HepG2 (cell line): ENCODE measurements around the gene SLC45A2. TPM values are rescaled to one million over a fixed set of nuclear protein-coding genes. Genes with fewer than 3 reads are reported as not detected.

Source experiments
- ATAC-seq: fragments of 200-7000 bp; cut with Tn5 transposase; 3 replicates; pipeline ENCODE4 v1.9.1; 2020; ENCODE audit warnings: mild to moderate bottlenecking, moderate library complexity
- BruUV-seq: library from RNA; stranded (reverse); fragments of 400-500 nt; replicated peaks from 2 replicates; lab custom pipeline; 2021; lab: Mats Ljungman, UMichigan
- CTCF ChIA-PET: fragments of 300-600 bp; formaldehyde crosslinking; extraction: SDS; loops from one replicate; lab custom pipeline; 2021; ENCODE audit warnings: low total read pairs, inconsistent platforms, low intra/inter-chr PET ratio; lab: Yijun Ruan, JAX
- POLR2A ChIA-PET: fragments of 350-600 bp; sonication (Branson Sonifier 250); formaldehyde crosslinking; loops from one replicate; lab custom pipeline; 2020; ENCODE audit warnings: antibody characterized with exemption, inconsistent platforms; lab: Yijun Ruan, JAX
- DNase-seq: peaks from one replicate; pipeline ENCODE4 v3.0.0-alpha.2; 2015; ENCODE audit warnings: low spot score
- FAIRE-seq: peaks from 3 replicates; lab custom pipeline; 2011; peaks lifted over from hg19 to GRCh38; lab: Jason Lieb, UNC
- H2AFZ ChIP-seq: one replicate; pipeline ENCODE4 v1.6.1; 2011; ENCODE audit warnings: low read length, inconsistent platforms
- H3K27ac ChIP-seq: fragments of 300-600 bp; 3 replicates; pipeline ENCODE4 v1.8.0; 2011; ENCODE audit warnings: mixed run types, mild to moderate bottlenecking, mixed read lengths, low read length, inconsistent platforms; ENCODE audit not compliant: insufficient read depth; ENCODE audit errors: extremely low read length
- H3K27me3 ChIP-seq, 2 experiments: fragments of 200-600 bp in 1 of 2; 2 replicates in 1 of 2; 3 replicates in 1 of 2; pipeline versions ENCODE4 v1.6.0 to v1.8.0; 2011; ENCODE audit warnings: low read length in 2 of 2, mild to moderate bottlenecking in 2 of 2, moderate library complexity in 2 of 2, inconsistent platforms in 1 of 2; ENCODE audit not compliant: insufficient read depth in 2 of 2, control insufficient read depth in 1 of 2
- H3K36me3 ChIP-seq, 2 experiments: fragments of 200-600 bp in 1 of 2; replicated peaks in 1 of 2; 2 replicates in 1 of 2; 3 replicates in 1 of 2; pipeline versions ENCODE4 v1.5.1 to v1.8.0; 2011; ENCODE audit warnings: low read length in 2 of 2, inconsistent platforms in 1 of 2; ENCODE audit not compliant: insufficient read depth in 2 of 2, control insufficient read depth in 1 of 2
- H3K4me1 ChIP-seq: 2 replicates; pipeline ENCODE4 v1.5.1; 2012; ENCODE audit warnings: low read length, inconsistent platforms; ENCODE audit not compliant: insufficient read depth
- H3K4me2 ChIP-seq: 2 replicates; pipeline ENCODE4 v1.6.0; 2011; ENCODE audit warnings: low read depth, low read length, inconsistent platforms
- H3K4me3 ChIP-seq, 3 experiments: fragments of 200-600 bp in 1 of 3; sonication (generic), shearing (Covaris generic) in 1 of 3; replicated peaks in 1 of 3; 2 replicates each; pipeline ENCODE4 v1.5.1; 2011 to 2016; ENCODE audit warnings: low read length in 3 of 3, inconsistent platforms in 2 of 3, low read depth in 2 of 3, mild to moderate bottlenecking in 2 of 3, control low read depth in 1 of 3, mixed read lengths in 1 of 3; ENCODE audit not compliant: insufficient read depth in 1 of 3
- H3K79me2 ChIP-seq: one replicate; pipeline ENCODE4 v1.6.1; 2011; ENCODE audit warnings: low read length, inconsistent platforms; ENCODE audit not compliant: insufficient read depth
- H3K9ac ChIP-seq: 2 replicates; pipeline ENCODE4 v1.6.0; 2011; ENCODE audit warnings: mild to moderate bottlenecking, low read depth, low read length, inconsistent platforms; ENCODE audit not compliant: insufficient read depth
- H3K9me3 ChIP-seq: 2 replicates; pipeline ENCODE4 v1.5.1; 2012; ENCODE audit warnings: mild to moderate bottlenecking, low read length
- H4K20me1 ChIP-seq: 2 replicates; pipeline ENCODE4 v1.6.0; 2011; ENCODE audit warnings: inconsistent platforms, mild to moderate bottlenecking, low read length, moderate library complexity; ENCODE audit not compliant: insufficient read depth
- ATAD3A ChIP-seq: sonication (generic); formaldehyde crosslinking; IDR thresholded peaks from 2 replicates; pipeline ENCODE4 v1.4.0; 2020; ENCODE audit warnings: missing genetic modification reagents
- IRF9 ChIP-seq: sonication (generic); formaldehyde crosslinking; IDR thresholded peaks from 2 replicates; pipeline ENCODE4 v1.8.0; 2022; ENCODE audit warnings: missing genetic modification reagents, mild to moderate bottlenecking, borderline replicate concordance
- PAWR ChIP-seq: sonication (generic); formaldehyde crosslinking; IDR thresholded peaks from 2 replicates; pipeline ENCODE4 v1.4.0; 2020; ENCODE audit warnings: missing genetic modification reagents, mild to moderate bottlenecking, borderline replicate concordance
- RFXAP ChIP-seq: sonication (generic); formaldehyde crosslinking; IDR thresholded peaks from 2 replicates; pipeline ENCODE4 v1.4.0; 2020; ENCODE audit warnings: missing genetic modification reagents, borderline replicate concordance
- TFAP4 ChIP-seq: sonication (generic); IDR thresholded peaks from 2 replicates; pipeline ENCODE4 v1.6.1; 2016; ENCODE audit warnings: low read depth, borderline replicate concordance
- ZBTB1 ChIP-seq: sonication (generic); formaldehyde crosslinking; IDR thresholded peaks from 2 replicates; pipeline ENCODE4 v1.4.0; 2020; ENCODE audit warnings: missing genetic modification reagents, borderline replicate concordance
- ZBTB37 ChIP-seq: sonication (generic); formaldehyde crosslinking; IDR thresholded peaks from 2 replicates; pipeline ENCODE4 v1.4.0; 2020; ENCODE audit warnings: mild to moderate bottlenecking, missing genetic modification reagents
- ZNF530 ChIP-seq: sonication (generic); formaldehyde crosslinking; IDR thresholded peaks from 2 replicates; pipeline ENCODE4 v1.5.0; 2020; ENCODE audit warnings: low read depth, mild to moderate bottlenecking, missing genetic modification reagents
- ZNF549 ChIP-seq: sonication (generic); formaldehyde crosslinking; IDR thresholded peaks from 2 replicates; pipeline ENCODE4 v1.5.0; 2020; ENCODE audit warnings: missing genetic modification reagents
- ZNF564 ChIP-seq: sonication (generic); formaldehyde crosslinking; IDR thresholded peaks from 2 replicates; pipeline ENCODE4 v1.8.1; 2023; ENCODE audit warnings: mild to moderate bottlenecking, missing genetic modification reagents
- WGBS: methylation state at CpG from one replicate; pipeline ENCODE4 v1.1.6; 2017; ENCODE audit warnings: low lambda C conversion rate; 5-methylcytosine and 5-hydroxymethylcytosine counted together
- in situ Hi-C: cut with HindIII; loops from 2 replicates; pipeline ENCODE4 v1.10.0; 2017; ENCODE audit warnings: low pct_unique_long_range_greater_than_20kb; ENCODE audit not compliant: extremely low pct_ligation_motif_present
- intact Hi-C: fragments of 100-400 bp; cut with micrococcal nuclease; formaldehyde crosslinking; loops from one replicate; pipeline ENCODE4 v1.10.0; 2022; ENCODE audit not compliant: unreplicated experiment
- polyA plus RNA-seq, 8 experiments: library from polyadenylated mRNA; depleted of rRNA in 3 of 8; stranded (reverse) in 7 of 8; unstranded in 1 of 8; fragments of >200 nt; fragmentation: Illumina TruSeq in 4 of 8; extraction: Trizol in 4 of 8; gene quantifications; 2 replicates each; pipeline versions ENCODE4 v1.2.1 to v1.2.3, GENCODE V29; 2011 to 2016; ENCODE audit warnings: low read depth in 4 of 8, missing spikeins in 1 of 8, mixed read lengths in 1 of 8; ENCODE audit not compliant: insufficient read depth in 1 of 8
- total RNA-seq, 5 experiments: library from RNA; depleted of rRNA; stranded (reverse); fragments of >200 nt; fragmentation: Illumina TruSeq; extraction: Trizol; gene quantifications; 2 replicates each; pipeline ENCODE4 v1.2.3, GENCODE V29; 2016; ENCODE audit warnings: low read depth in 1 of 5

SLC45A2 gene
- total and polyA plus RNA-seq, 2 of the 13 experiments (the other 11 are each of a cell fraction or from before 2014, with no cell fraction given), result 0.22 to 0.24 TPM

GRCh38 chr5:34013547-34013946 is 29.1 kb upstream of the SLC45A2 start:
- H3K4me1 ChIP-seq, result peaks cover 37% of the 10 kb centered on the region
- POLR2A ChIA-PET, result no interaction called here
- no peak overlapping the region for H3K9ac ChIP-seq
- no peak overlapping the region for H2AFZ ChIP-seq
- H3K27me3 ChIP-seq, result no peaks in the 10 kb centered on the region
- no TSS peak for BruUV-seq
- H3K36me3 ChIP-seq, result no peaks in the 10 kb centered on the region; a peak in 1 of 5 replicates
- 82% methylated on average over 3 of the region's 3 CpGs for WGBS
- H3K4me3 ChIP-seq, result no peak overlapping the region
- H3K9me3 ChIP-seq, result no peaks in the 10 kb centered on the region
- intact Hi-C loops, result no loop called here
- no peak overlapping the region for H3K27ac ChIP-seq
- FAIRE-seq, result no peak
- no peak for ATAC-seq
- H4K20me1 ChIP-seq, result no peaks in the 10 kb centered on the region
- peak; percentile 86 for TF ChIP-seq ZNF564
- TF ChIP-seq ZBTB1, result no peak
- no peak overlapping the region for H3K4me2 ChIP-seq
- no peaks in the 10 kb centered on the region for H3K79me2 ChIP-seq
- no peak for DNase-seq
- CTCF ChIA-PET, result no interaction called here
- in situ Hi-C loops, result no loop called here

GRCh38 chr5:34012791-34013190 is 28.3 kb upstream of the SLC45A2 start:
- POLR2A ChIA-PET, result no interaction called here
- intact Hi-C loops, result no loop called here
- peaks cover 38% of the 10 kb centered on the region for H3K4me1 ChIP-seq
- BruUV-seq, result no TSS peak
- H3K27me3 ChIP-seq, result no peaks in the 10 kb centered on the region
- no peak for TF ChIP-seq PAWR (CRISPR knock-in tag)
- TF ChIP-seq ZBTB37 (CRISPR knock-in tag), result no peak
- no peak for TF ChIP-seq ATAD3A (CRISPR knock-in tag)
- TF ChIP-seq TFAP4, result no peak
- TF ChIP-seq ZNF530 (CRISPR knock-in tag), result no peak
- no peak for TF ChIP-seq IRF9 (CRISPR knock-in tag)
- TF ChIP-seq ZNF549, result no peak
- TF ChIP-seq RFXAP (CRISPR knock-in tag), result no peak
- H3K9ac ChIP-seq, result no peak overlapping the region
- H3K36me3 ChIP-seq, result no peaks in the 10 kb centered on the region
- no peak overlapping the region for H3K27ac ChIP-seq
- no peaks in the 10 kb centered on the region for H3K79me2 ChIP-seq
- no peaks in the 10 kb centered on the region for H3K9me3 ChIP-seq
- no peak for DNase-seq
- in situ Hi-C loops, result no loop called here
- no peak overlapping the region for H2AFZ ChIP-seq
- CTCF ChIA-PET, result no interaction called here
- H3K4me2 ChIP-seq, result no peak overlapping the region
- H4K20me1 ChIP-seq, result no peaks in the 10 kb centered on the region
- ATAC-seq, result no peak
- no peak for FAIRE-seq
- H3K4me3 ChIP-seq, result no peak overlapping the region
